Heart left ventricle (tissue), 16 donors: ENCODE results near the gene NCOA4. TPM values are rescaled to one million over a fixed set of nuclear protein-coding genes. Genes with fewer than 3 reads are reported as not detected.

ENCODE experiments used
- ATAC-seq, 4 donors: fragments of 200-7000 bp; cut with Tn5 transposase; one replicate each; pipeline ENCODE4 v1.9.1; 2020 to 2022; ENCODE audit warnings: moderate library complexity in 4 of 4, mild to moderate bottlenecking in 3 of 4, moderate number of reproducible peaks in 1 of 4
- DNase-seq, 5 donors: peaks; one replicate each; pipeline ENCODE4 v3.0.0-alpha.2; 2020
- H3K27ac ChIP-seq, 12 donors: fragments of 200-600 bp; sonication (generic) in 4 of 12; one replicate each; pipeline versions ENCODE4 v1.5.0 to v1.8.0; 2016 to 2022; ENCODE audit warnings: mild to moderate bottlenecking in 2 of 12
- H3K27me3 ChIP-seq, 9 donors: fragments of 200-600 bp; sonication (generic) in 2 of 9; one replicate each; pipeline versions ENCODE4 v1.5.1 to v1.8.0; 2016 to 2022; ENCODE audit warnings: mild to moderate bottlenecking in 3 of 9
- H3K36me3 ChIP-seq, 9 donors: fragments of 200-600 bp; sonication (generic) in 2 of 9; one replicate each; pipeline versions ENCODE4 v1.5.0 to v1.8.0; 2018 to 2022; ENCODE audit warnings: mild to moderate bottlenecking in 2 of 9
- H3K4me1 ChIP-seq, 12 donors: fragments of 200-600 bp; sonication (generic) in 4 of 12; one replicate each; pipeline versions ENCODE4 v1.5.0 to v1.8.0; 2016 to 2022; ENCODE audit warnings: mild to moderate bottlenecking in 3 of 12
- H3K4me3 ChIP-seq, 12 donors: fragments of 200-600 bp; sonication (generic) in 4 of 12; one replicate each; pipeline versions ENCODE4 v1.5.0 to v1.8.0; 2017 to 2022; ENCODE audit warnings: mild to moderate bottlenecking in 9 of 12, moderate library complexity in 4 of 12
- H3K9me3 ChIP-seq, 12 donors: fragments of 200-600 bp; sonication (generic) in 4 of 12; one replicate each; pipeline versions ENCODE4 v1.5.0 to v1.8.0; 2016 to 2022; ENCODE audit warnings: mild to moderate bottlenecking in 1 of 12
- CTCF ChIP-seq, 12 donors: fragments of 200-600 bp; sonication (generic) in 4 of 12; IDR thresholded peaks; one replicate each; pipeline versions ENCODE4 v1.5.0 to v1.8.0; 2018 to 2022; ENCODE audit warnings: antibody characterized with exemption in 12 of 12, mild to moderate bottlenecking in 5 of 12
- POLR2A ChIP-seq, 2 donors: fragments of 450-650 bp; IDR thresholded peaks; one replicate each; pipeline ENCODE4 v1.6.1; 2017; ENCODE audit warnings: antibody characterized with exemption in 2 of 2, mild to moderate bottlenecking in 2 of 2, moderate library complexity in 2 of 2
- WGBS, 4 donors: extraction: QIAGEN DNeasy Blood & Tissue Kit in 2 of 4; methylation state at CpG; one replicate each; pipeline versions ENCODE4 v1.1.5 to v1.1.7; 2013 to 2018; 5-methylcytosine and 5-hydroxymethylcytosine counted together
- intact Hi-C, 10 donors: fragments of 100-400 bp; cut with DNase I; formaldehyde crosslinking; loops; one replicate each; pipeline versions ENCODE4 v1.11.1 to v1.14.2; 2022
- polyA plus RNA-seq, 2 donors: library from polyadenylated mRNA; stranded (reverse); fragments of 200-250 nt; gene quantifications; one replicate each; pipeline ENCODE4 v1.2.3, GENCODE V29; 2013
- total RNA-seq, 9 donors: library from RNA; depleted of rRNA in 2 of 9; stranded (reverse); fragments of >200 nt in 2 of 9; fragmentation: NEBNext Ultra II Directional in 3 of 9; extraction: Animal tissue kit (Norgen Biotek cat#: 25700) in 3 of 9; gene quantifications; one replicate each; pipeline versions ENCODE4 v1.1.0 to v1.2.4, GENCODE V29; 2016 to 2023
- donor health status: ischemic (EF 13 %, LVEDD 7.1; RV severe dilation, severe dysfunction).
- donor health status: healthy with polysubstance abuse.
- donor health status: DM: no; HTN: yes; CAD: no.
- donor health status: DM: no; HTN: no; CAD: no.
- donor health status: ischemic (EF 25% LVEDD 6.9; RV normal size, moderate dysfunction).
- donor health status: ischemic (EF 25% LVEDD 5.7; RV mildly dilated, moderate dysfunction).
- donor health status: healthy.
- donor health status: DM: yes; HTN: yes; CAD: no.
- donor health status: ischemic (EF 35%, LVEDD 5.7; RV mildly dilated, moderate dysfunction).
- donor health status: nonischemic (EF 11% LVEDD 7.7; RV severe dilation, severe dysfunction).
- donor health status: DM: yes; HTN: yes; CAD: no.
- donor health status: PGD.
- donor health status: ischemic (EF 29% LVEDD 5.4; RV normal size, mild dysfunction).
- donor health status: nonischemic (EF 23%, LVEDD 6.1; RV moderate dilation, normal function).

Gene NCOA4
- total and polyA plus RNA-seq, 11 donors: 55.1 to 296 (median 252) TPM

GRCh38 chr10:46046261-46046660, 15.8 kb upstream of the NCOA4 start, which contains the start of gene MSMB:
Gene MSMB (minus strand): TSS chr10:46046269. CDS start chr10:46046237, 32 bp downstream.
- TF ChIP-seq POLR2A (IDR thresholded peaks at IDR 0.05) (no peak), CTCF (IDR thresholded peaks at IDR 0.05) (no peak)
- intact Hi-C loops: no loop called here
- H3K27ac ChIP-seq: no peak within 1 kb of the TSS
- 82 to 89% (median 85%) methylated on average over 7 of the region's 7 CpGs for WGBS, 4 donors
- ATAC-seq (no peak), DNase-seq (no peak)
- no peaks in the 10 kb centered on the region for H3K4me1 ChIP-seq
- peaks cover 0 to 11% (median 0%) of the 10 kb centered on the region in 9 donors for H3K27me3 ChIP-seq
- no peaks in the 10 kb centered on the region for H3K9me3 ChIP-seq
- no peak within 1 kb of the TSS for H3K4me3 ChIP-seq
- no peaks in the 10 kb centered on the region for H3K36me3 ChIP-seq

- ATAC-seq: no peak
- Histone ChIP-seq H3K36me3 (no peaks in the 10 kb centered on the region), H3K4me3 (no peak overlapping the region), H3K9me3 (no peaks in the 10 kb centered on the region), H3K27ac (no peak overlapping the region), H3K27me3 (peaks cover 0 to 6% (median 0%) of the 10 kb centered on the region in 9 donors), H3K4me1 (no peaks in the 10 kb centered on the region)
- DNase-seq: no peak
- intact Hi-C loops: no loop called here
- TF ChIP-seq CTCF (IDR thresholded peaks at IDR 0.05) (no peak), POLR2A (IDR thresholded peaks at IDR 0.05) (no peak)
- 47 to 67% (median 62%) methylated on average over 4 of the region's 4 CpGs for WGBS, 4 donors
These were observed 12.1 kb upstream of the NCOA4 start for GRCh38 chr10:46042527-46042926.

- TF ChIP-seq POLR2A (IDR thresholded peaks at IDR 0.05) (no peak), CTCF (IDR thresholded peaks at IDR 0.05) (no peak)
- H3K36me3 ChIP-seq: no peaks in the 10 kb centered on the region
- H3K27ac ChIP-seq: no peak overlapping the region
- H3K4me1 ChIP-seq: no peaks in the 10 kb centered on the region
- ATAC-seq (no peak), DNase-seq (no peak)
- peaks cover 0 to 8% (median 0%) of the 10 kb centered on the region in 9 donors for H3K27me3 ChIP-seq
- no peak overlapping the region for H3K4me3 ChIP-seq
- H3K9me3 ChIP-seq: no peaks in the 10 kb centered on the region
- 86 to 90% (median 89%) methylated on average over 3 of the region's 3 CpGs for WGBS, 4 donors
- intact Hi-C loops: no loop called here
These were observed 9.6 kb upstream of the NCOA4 start for GRCh38 chr10:46040004-46040403.

- H3K4me1 ChIP-seq: no peaks in the 10 kb centered on the region
- peaks cover 0 to 8% (median 0%) of the 10 kb centered on the region in 9 donors for H3K27me3 ChIP-seq
- no peak for ATAC-seq
- no peaks in the 10 kb centered on the region for H3K9me3 ChIP-seq
- intact Hi-C loops: loop anchor here in 1 of 10 donors (2.0 kb wide), 1 partner anchor 66 kb away; no protein-coding TSS in a partner anchor
- TF ChIP-seq POLR2A (IDR thresholded peaks at IDR 0.05): no peak
- no peak for TF ChIP-seq CTCF (IDR thresholded peaks at IDR 0.05)
- no peak overlapping the region for H3K27ac ChIP-seq
- no peak for DNase-seq
- no peaks in the 10 kb centered on the region for H3K36me3 ChIP-seq
- no peak overlapping the region for H3K4me3 ChIP-seq
- 87 to 92% (median 91%) methylated on average over 8 of the region's 8 CpGs for WGBS, 4 donors
These were observed 6.8 kb upstream of the NCOA4 start for GRCh38 chr10:46037107-46037825.
